Adrenal gland (tissue), 12 donors: ENCODE measurements around the gene GPD1. TPM values are rescaled to one million over a fixed set of nuclear protein-coding genes. Genes with fewer than 3 reads are reported as not detected.

Experiments
- DNase-seq, 7 donors: peaks; one replicate each; pipeline ENCODE4 v3.0.0-alpha.2; 2019 to 2020
- H3K27ac ChIP-seq, 5 donors: fragments of 200-600 bp; sonication (generic) in 4 of 5; 1 replicate in 3 of 5; 2 replicates in 2 of 5; pipeline versions ENCODE4 v1.5.1 to v1.8.0; 2016 to 2020; ENCODE audit warnings: mild to moderate bottlenecking in 1 of 5
- H3K27me3 ChIP-seq: fragments of 200-600 bp; 2 replicates; pipeline ENCODE4 v1.8.0; 2021
- H3K36me3 ChIP-seq, 2 donors: fragments of 200-600 bp; replicated peaks in 1 of 2; 1 replicate in 1 of 2; 2 replicates in 1 of 2; pipeline versions ENCODE4 v1.5.1 to v1.8.0; 2018 to 2022
- H3K4me1 ChIP-seq, 2 donors: fragments of 200-600 bp; replicated peaks in 1 of 2; 1 replicate in 1 of 2; 2 replicates in 1 of 2; pipeline versions ENCODE4 v1.5.1 to v1.8.0; 2018 to 2021
- H3K4me3 ChIP-seq, 4 donors: fragments of 200-600 bp; sonication (generic) in 3 of 4; one replicate each; pipeline ENCODE4 v1.5.1; 2016 to 2018
- H3K9me3 ChIP-seq, 3 donors: fragments of 200-600 bp; sonication (generic) in 1 of 3; replicated peaks in 1 of 3; 1 replicate in 2 of 3; 2 replicates in 1 of 3; pipeline versions ENCODE4 v1.5.1 to v1.8.0; 2016 to 2021
- CTCF ChIP-seq, 6 experiments: fragments of 450-650 bp in 4 of 6; fragments of 200-600 bp in 2 of 6; sonication (generic) in 1 of 6; IDR thresholded peaks; 1 replicate in 5 of 6; 2 replicates in 1 of 6; pipeline versions ENCODE4 v1.5.1 to v1.8.0; 2016 to 2021; ENCODE audit warnings: antibody characterized with exemption in 6 of 6, mild to moderate bottlenecking in 2 of 6, moderate library complexity in 1 of 6
- POLR2A ChIP-seq, 2 donors: fragments of 450-650 bp; IDR thresholded peaks; one replicate each; pipeline ENCODE4 v1.6.1; 2017; ENCODE audit warnings: antibody characterized with exemption in 2 of 2, mild to moderate bottlenecking in 2 of 2, moderate library complexity in 1 of 2
- whole genome bisulfite sequencing, 4 donors: extraction: QIAGEN DNeasy Blood & Tissue Kit in 2 of 4; methylation state at CpG; one replicate each; pipeline versions ENCODE4 v1.1.5 to v1.1.7; 2013 to 2017; 5-methylcytosine and 5-hydroxymethylcytosine counted together
- intact Hi-C, 2 donors: fragments of 100-400 bp; cut with DNase I; formaldehyde crosslinking; loops; one replicate each; pipeline versions ENCODE4 v1.14.1 to v1.15.0; 2022 to 2023
- polyA plus RNA-seq, 3 donors: library from polyadenylated mRNA; stranded (reverse); fragments of 200-250 nt in 2 of 3; fragments of 350-450 nt in 1 of 3; fragmentation: Illumina TruSeq in 1 of 3; extraction: RNeasy Lipid Tissue Mini Kit (QIAGEN cat#74804) in 1 of 3; gene quantifications; one replicate each; pipeline ENCODE4 v1.2.3, GENCODE V29; 2013 to 2014
- total RNA-seq, 9 donors: library from RNA; depleted of rRNA in 4 of 9; stranded (reverse); fragments of >200 nt in 4 of 9; fragments of 120-200 nt in 1 of 9; fragmentation: NEBNext Ultra II Directional in 1 of 9; extraction: Animal tissue kit (Norgen Biotek cat#: 25700) in 1 of 9; gene quantifications; one replicate each; pipeline versions ENCODE4 v1.1.0 to v1.2.4, GENCODE V29; 2013 to 2023
- donor health status: healthy with polysubstance abuse.
- donor health status: Bipolar disorder and iron deficiency.
- donor health status: DM: yes; HTN: yes; CAD: no.
- donor health status: DM: no; HTN: no; CAD: no.
- donor health status: DM: no; HTN: no; CAD: no.
- donor health status: DM: yes; HTN: yes; CAD: no.

The GPD1 gene
- total and polyA plus RNA-seq, 12 donors = 0.43 to 36.9 (median 2.6) TPM

DNA sequence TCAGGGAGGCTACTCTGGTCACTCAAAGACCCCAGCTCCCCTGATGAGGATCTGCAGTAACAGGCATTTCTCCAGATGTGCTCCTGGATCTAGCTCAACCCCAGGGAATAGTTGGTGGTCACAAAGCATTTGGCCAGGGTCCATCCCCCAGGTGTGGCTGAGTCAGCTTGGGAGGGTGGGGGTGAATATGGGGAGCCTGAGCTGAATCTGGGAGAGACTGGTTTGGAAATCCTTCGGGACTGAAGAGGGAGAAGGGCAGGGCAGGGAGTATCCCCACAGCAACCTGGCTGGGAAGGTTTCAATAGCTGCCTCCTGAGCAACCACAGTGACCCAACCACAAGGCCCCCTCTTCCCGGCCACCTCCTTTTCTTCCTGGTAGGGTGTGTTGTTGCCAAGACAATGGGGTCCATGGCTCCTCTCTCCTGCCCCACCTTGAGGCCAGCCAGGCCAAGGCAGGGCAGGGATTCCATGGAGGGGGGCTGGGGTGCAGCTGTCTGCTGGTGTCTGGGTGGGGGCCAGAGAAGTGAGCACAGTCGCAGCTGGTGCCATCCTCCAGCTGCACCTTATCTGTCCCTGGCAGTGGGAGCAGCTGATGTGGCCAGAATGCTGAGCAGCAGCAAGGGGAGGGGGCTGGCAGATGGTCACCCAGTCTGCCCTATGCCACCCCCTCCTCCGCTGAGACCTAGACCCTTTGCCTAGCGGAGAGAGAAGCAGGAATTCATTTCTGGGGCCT lies 40.9 kb upstream of the GPD1 start:
- peaks cover 0 to 2% of the 10 kb centered on the region in 2 donors for H3K4me1 ChIP-seq
- no peaks in the 10 kb centered on the region for H3K9me3 ChIP-seq
- H3K27me3 ChIP-seq = no peaks in the 10 kb centered on the region
- H3K4me3 ChIP-seq = no peak overlapping the region
- no peaks in the 10 kb centered on the region for H3K36me3 ChIP-seq
- no peak overlapping the region for H3K27ac ChIP-seq
- no peak for DNase-seq
- intact Hi-C loops = loop anchor here in 1 of 2 donors (5.0 kb wide), 1 partner anchor 91 kb away; the partner anchor contains the start of gene AQP6
- 78 to 94% (median 84%) methylated on average over 4 to 5 of the region's 5 CpGs for WGBS, 4 donors
- TF ChIP-seq CTCF (IDR thresholded peaks at IDR 0.05) (no peak), POLR2A (IDR thresholded peaks at IDR 0.05) (no peak)

DNA sequence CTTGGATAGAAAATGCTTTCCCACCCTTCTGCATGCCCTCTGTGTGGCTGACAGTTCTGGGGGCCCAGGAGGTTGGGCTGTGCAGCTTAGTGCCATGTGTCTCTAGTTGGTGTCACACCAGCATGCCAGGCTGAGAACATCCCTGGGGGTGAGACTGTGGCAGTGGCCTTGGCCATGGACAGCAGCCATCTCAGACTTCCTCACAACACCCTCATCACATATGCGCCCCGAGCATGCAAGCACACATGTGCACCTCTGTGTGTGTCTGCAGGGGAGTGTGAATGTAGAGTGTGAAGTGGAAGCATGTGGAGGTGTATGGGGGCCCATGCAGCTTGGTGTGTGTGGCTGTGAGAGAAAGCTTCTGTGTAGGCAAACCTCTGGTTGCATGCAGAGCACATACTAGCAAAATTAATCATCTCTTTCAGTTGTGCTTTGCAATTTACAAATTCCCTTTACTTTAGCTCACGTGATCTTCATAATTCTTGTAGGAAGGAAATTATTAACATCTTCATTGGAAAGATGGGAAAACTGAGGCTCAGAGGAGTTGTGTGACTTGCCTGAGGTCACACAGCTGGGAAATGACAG lies 38.0 kb upstream of the GPD1 start:
- 68 to 95% (median 83%) methylated on average over 3 of the region's 3 CpGs for WGBS, 4 donors
- no peak overlapping the region for H3K27ac ChIP-seq
- intact Hi-C loops = no loop called here

DNA sequence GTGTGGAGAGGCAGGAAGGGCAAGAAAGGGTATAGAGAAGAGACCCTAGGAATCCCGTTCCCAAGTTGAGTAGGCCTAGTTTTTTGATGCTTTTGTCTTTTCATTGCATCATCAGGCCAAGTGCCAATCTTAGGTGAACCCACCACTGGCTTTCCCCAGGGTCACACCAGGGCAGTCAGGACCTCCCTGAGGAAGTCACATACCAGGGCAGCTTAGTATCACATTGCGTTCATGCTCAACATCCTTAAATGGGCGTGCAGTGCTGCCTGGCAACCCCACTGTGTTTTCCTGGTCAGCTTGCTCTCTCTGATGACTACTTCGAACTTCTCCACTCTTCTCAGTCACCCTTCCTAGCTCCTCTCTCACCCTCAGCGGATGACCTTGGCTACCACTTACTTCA lies 37.4 kb upstream of the GPD1 start:
- intact Hi-C loops = no loop called here
- WGBS, 4 donors = 54 to 76% (median 66%) methylated on average over 5 of the region's 5 CpGs
- TF ChIP-seq CTCF (IDR thresholded peaks at IDR 0.05) (no peak), POLR2A (IDR thresholded peaks at IDR 0.05) (no peak)
- Histone ChIP-seq H3K4me3 (no peak overlapping the region), H3K27me3 (no peaks in the 10 kb centered on the region), H3K27ac (peak overlapping the region in 1 of 5 donors; percentile 16), H3K4me1 (no peaks in the 10 kb centered on the region), H3K9me3 (no peaks in the 10 kb centered on the region), H3K36me3 (no peaks in the 10 kb centered on the region)
- DNase-seq = peak in 1 of 7 donors; percentile 60

More for the DNA sequence above, 38.0 kb upstream of the GPD1 start:
- no peaks in the 10 kb centered on the region for H3K36me3 ChIP-seq
- no peak overlapping the region for H3K4me3 ChIP-seq
- H3K9me3 ChIP-seq = no peaks in the 10 kb centered on the region
- DNase-seq = no peak
- TF ChIP-seq POLR2A (IDR thresholded peaks at IDR 0.05) = no peak
- TF ChIP-seq CTCF (IDR thresholded peaks at IDR 0.05) = no peak
- H3K4me1 ChIP-seq = no peaks in the 10 kb centered on the region
- H3K27me3 ChIP-seq = no peaks in the 10 kb centered on the region

DNA sequence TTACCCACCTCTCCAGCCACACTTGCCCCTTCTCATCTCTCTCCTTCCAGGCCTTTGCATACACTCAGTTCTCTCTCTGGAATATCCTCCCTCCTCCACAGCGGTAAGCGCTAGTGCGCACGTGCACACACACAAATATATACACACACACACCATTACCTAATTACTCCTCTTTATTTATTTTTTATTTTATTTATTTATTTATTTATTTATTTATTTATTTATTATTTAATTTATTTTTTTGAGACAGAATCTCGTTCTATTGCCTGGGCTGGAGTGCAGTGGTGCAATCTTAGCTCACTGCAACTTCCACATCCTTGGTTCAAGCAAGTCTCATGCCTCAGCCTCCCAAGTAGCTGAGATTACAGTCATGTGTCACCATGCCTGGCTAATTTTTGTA lies 34.7 kb upstream of the GPD1 start:
- WGBS, 4 donors = 90 to 95% (median 92%) methylated on average over 5 of the region's 5 CpGs
- DNase-seq = no peak

More for the DNA sequence above, 34.7 kb upstream of the GPD1 start:
- Histone ChIP-seq H3K27me3 (no peaks in the 10 kb centered on the region), H3K9me3 (no peaks in the 10 kb centered on the region), H3K36me3 (no peaks in the 10 kb centered on the region), H3K27ac (no peak overlapping the region), H3K4me3 (no peak overlapping the region), H3K4me1 (no peaks in the 10 kb centered on the region)
- no peak for TF ChIP-seq CTCF (IDR thresholded peaks at IDR 0.05)
- TF ChIP-seq POLR2A (IDR thresholded peaks at IDR 0.05) = no peak
- intact Hi-C loops = no loop called here
